ENCODE results near the gene ABCD2. TPM values are rescaled to one million over a fixed set of nuclear protein-coding genes. Genes with fewer than 3 reads are reported as not detected.

Gene ABCD2
- total and polyA plus RNA-seq, 2 of the 4 experiments (the other 2 are of a cell fraction), result not detected

DNA sequence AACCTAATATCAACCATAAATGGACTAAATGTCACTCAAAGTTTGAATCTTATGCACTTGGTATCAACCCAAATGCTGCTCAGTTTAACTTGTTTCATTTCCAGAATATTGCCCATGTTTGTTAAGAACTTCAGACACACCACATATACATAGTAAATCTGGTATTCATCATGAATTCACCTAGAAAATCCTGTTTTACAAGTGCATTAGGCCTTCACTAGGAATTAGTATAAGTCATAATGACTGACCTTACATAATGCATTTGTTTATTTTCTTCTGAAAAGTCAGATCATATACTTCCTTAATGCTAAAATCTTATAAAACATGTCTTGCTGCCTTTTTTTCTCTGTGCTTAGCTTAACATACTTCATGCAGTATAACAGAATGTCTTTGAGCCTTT lies 66.1 kb downstream of the ABCD2 start:
- in situ Hi-C loops (cut with MboI; ENCODE audit: low sequenced_read_pairs), result no loop called here
- Histone ChIP-seq H2BK120ac (ENCODE audit: low read depth, low read length) (no peak overlapping the region), H4K8ac (ENCODE audit: low read depth in 2 of 2, low read length in 2 of 2) (no peak overlapping the region), H3K9me1 (ENCODE audit: insufficient read depth, low read length) (no peaks in the 10 kb centered on the region), H3K4me3 (ENCODE audit: insufficient read depth, low read depth, low read length) (no peak overlapping the region), H3K56ac (ENCODE audit: extremely low read depth, insufficient read depth, low read length) (no peak overlapping the region), H2AK9ac (replicated peaks; ENCODE audit: low read depth, low read length, poor library complexity) (no peak overlapping the region), H3K4me1 (ENCODE audit: control insufficient read depth, insufficient read depth, low read length) (no peaks in the 10 kb centered on the region), H3K4ac (ENCODE audit: low read depth, low read length) (no peak overlapping the region), H3K9me3 (ENCODE audit: control insufficient read depth, insufficient read depth, low read length) (peaks cover 10% of the 10 kb centered on the region), H3K27me3 (ENCODE audit: control insufficient read depth, insufficient read depth, low read length) (no peaks in the 10 kb centered on the region), H3K14ac (replicated peaks; ENCODE audit: low read depth, low read length) (no peak overlapping the region), H2BK5ac (ENCODE audit: low read depth, low read length, poor library complexity, severe bottlenecking) (no peak overlapping the region), H3K36me3 (ENCODE audit: control insufficient read depth, insufficient read depth, low read length) (no peaks in the 10 kb centered on the region), H2AFZ (replicated peaks; ENCODE audit: low read length, poor library complexity) (no peak overlapping the region), H4K5ac (ENCODE audit: low read depth, low read length) (no peak overlapping the region), H3K4me2 (ENCODE audit: low read depth, low read length) (no peak overlapping the region), H3K27ac (ENCODE audit: insufficient read depth, low read length) (no peak overlapping the region), H2AK5ac (ENCODE audit: low read depth, low read length) (no peak overlapping the region), H2BK15ac (ENCODE audit: low read depth, low read length) (no peak overlapping the region), H3K18ac (ENCODE audit: low read depth, low read length) (no peak overlapping the region), H4K20me1 (ENCODE audit: insufficient read depth, low read length) (no peaks in the 10 kb centered on the region), H2BK20ac (ENCODE audit: low read depth, low read length) (no peak overlapping the region), H4K91ac (ENCODE audit: insufficient read depth, low read depth, low read length) (no peak overlapping the region), H3K9ac (ENCODE audit: low read depth, low read length) (no peak overlapping the region), H3K79me1 (ENCODE audit: low read depth in 1 of 2, low read length in 2 of 2) (no peaks in the 10 kb centered on the region), H3K23ac (ENCODE audit: low read depth, low read length) (no peak overlapping the region)
- dilution Hi-C loops (cut with HindIII; ENCODE audit: low sequenced_read_pairs, unreplicated experiment), result no loop called here
- ChIA-PET CTCF (no interaction called here), POLR2A (ENCODE audit: unreplicated experiment) (no interaction called here)
- no TSS peak for BruUV-seq (replicated peaks)
- ATAC-seq (ENCODE audit: low read depth), result no peak
- TF ChIP-seq FOS (IDR thresholded peaks at IDR 0.05; ENCODE audit: low read depth, low read length) (no peak), NFE2L2 (IDR thresholded peaks at IDR 0.05; ENCODE audit: low read depth, low read length) (no peak), RAD21 (IDR thresholded peaks at IDR 0.05; ENCODE audit: low read length) (no peak), CEBPB (IDR thresholded peaks at IDR 0.05; ENCODE audit: low read depth, low read length) (no peak), POLR2A (IDR thresholded peaks at IDR 0.05; ENCODE audit: low read depth, low read length) (no peak), CHD1 (IDR thresholded peaks at IDR 0.05; ENCODE audit: low read depth, low read length) (no peak), MXI1 (IDR thresholded peaks at IDR 0.05; ENCODE audit: borderline replicate concordance, low read depth, low read length) (no peak), MAZ (IDR thresholded peaks at IDR 0.05; ENCODE audit: borderline replicate concordance, low read depth, low read length) (no peak), RCOR1 (IDR thresholded peaks at IDR 0.05; ENCODE audit: insufficient replicate concordance, low read length) (no peak), MAFK (IDR thresholded peaks at IDR 0.05; ENCODE audit: low read depth, low read length) (no peak), BHLHE40 (IDR thresholded peaks at IDR 0.05; ENCODE audit: low read depth, low read length) (no peak), SMC3 (IDR thresholded peaks at IDR 0.05; ENCODE audit: low read depth, low read length) (no peak)
- TF ChIP-seq, protein P1, sequence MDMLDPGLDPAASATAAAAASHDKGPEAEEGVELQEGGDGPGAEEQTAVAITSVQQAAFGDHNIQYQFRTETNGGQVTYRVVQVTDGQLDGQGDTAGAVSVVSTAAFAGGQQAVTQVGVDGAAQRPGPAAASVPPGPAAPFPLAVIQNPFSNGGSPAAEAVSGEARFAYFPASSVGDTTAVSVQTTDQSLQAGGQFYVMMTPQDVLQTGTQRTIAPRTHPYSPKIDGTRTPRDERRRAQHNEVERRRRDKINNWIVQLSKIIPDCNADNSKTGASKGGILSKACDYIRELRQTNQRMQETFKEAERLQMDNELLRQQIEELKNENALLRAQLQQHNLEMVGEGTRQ (IDR thresholded peaks at IDR 0.05; ENCODE audit: low read depth, low read length), result no peak
- TF ChIP-seq, protein P2, sequence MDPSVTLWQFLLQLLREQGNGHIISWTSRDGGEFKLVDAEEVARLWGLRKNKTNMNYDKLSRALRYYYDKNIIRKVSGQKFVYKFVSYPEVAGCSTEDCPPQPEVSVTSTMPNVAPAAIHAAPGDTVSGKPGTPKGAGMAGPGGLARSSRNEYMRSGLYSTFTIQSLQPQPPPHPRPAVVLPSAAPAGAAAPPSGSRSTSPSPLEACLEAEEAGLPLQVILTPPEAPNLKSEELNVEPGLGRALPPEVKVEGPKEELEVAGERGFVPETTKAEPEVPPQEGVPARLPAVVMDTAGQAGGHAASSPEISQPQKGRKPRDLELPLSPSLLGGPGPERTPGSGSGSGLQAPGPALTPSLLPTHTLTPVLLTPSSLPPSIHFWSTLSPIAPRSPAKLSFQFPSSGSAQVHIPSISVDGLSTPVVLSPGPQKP (IDR thresholded peaks at IDR 0.05; ENCODE audit: borderline replicate concordance, low read depth, low read length), result no peak
- TF ChIP-seq, protein P3, sequence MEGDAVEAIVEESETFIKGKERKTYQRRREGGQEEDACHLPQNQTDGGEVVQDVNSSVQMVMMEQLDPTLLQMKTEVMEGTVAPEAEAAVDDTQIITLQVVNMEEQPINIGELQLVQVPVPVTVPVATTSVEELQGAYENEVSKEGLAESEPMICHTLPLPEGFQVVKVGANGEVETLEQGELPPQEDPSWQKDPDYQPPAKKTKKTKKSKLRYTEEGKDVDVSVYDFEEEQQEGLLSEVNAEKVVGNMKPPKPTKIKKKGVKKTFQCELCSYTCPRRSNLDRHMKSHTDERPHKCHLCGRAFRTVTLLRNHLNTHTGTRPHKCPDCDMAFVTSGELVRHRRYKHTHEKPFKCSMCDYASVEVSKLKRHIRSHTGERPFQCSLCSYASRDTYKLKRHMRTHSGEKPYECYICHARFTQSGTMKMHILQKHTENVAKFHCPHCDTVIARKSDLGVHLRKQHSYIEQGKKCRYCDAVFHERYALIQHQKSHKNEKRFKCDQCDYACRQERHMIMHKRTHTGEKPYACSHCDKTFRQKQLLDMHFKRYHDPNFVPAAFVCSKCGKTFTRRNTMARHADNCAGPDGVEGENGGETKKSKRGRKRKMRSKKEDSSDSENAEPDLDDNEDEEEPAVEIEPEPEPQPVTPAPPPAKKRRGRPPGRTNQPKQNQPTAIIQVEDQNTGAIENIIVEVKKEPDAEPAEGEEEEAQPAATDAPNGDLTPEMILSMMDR (conservative IDR thresholded peaks at IDR 0.05; ENCODE audit: low read depth, low read length), result no peak
- DNase-seq, result no peak
- intact Hi-C loops (cut with micrococcal nuclease), result no loop called here
